Bronchial epithelial cell (primary cell): ENCODE measurements around the gene DEDD2. TPM values are rescaled to one million over a fixed set of nuclear protein-coding genes. Genes with fewer than 3 reads are reported as not detected.
A peak's percentile ranks its signal among the peaks of the same experiment; 100 is the strongest.

Experiments
- DNase-seq: peaks from one replicate; pipeline ENCODE4 v3.0.0-alpha.2; 2010; ENCODE audit warnings: low read depth
- FAIRE-seq: peaks from 2 replicates; lab custom pipeline; 2011; peaks lifted over from hg19 to GRCh38; lab: Jason Lieb, UNC
- H3K27me3 ChIP-seq: 2 replicates; pipeline ENCODE4 v1.5.1; 2011; ENCODE audit warnings: low read length; ENCODE audit not compliant: control insufficient read depth, insufficient read depth
- H3K36me3 ChIP-seq: 2 replicates; pipeline ENCODE4 v1.5.1; 2011; ENCODE audit warnings: low read length; ENCODE audit not compliant: control insufficient read depth, insufficient read depth
- H3K4me3 ChIP-seq: 2 replicates; pipeline ENCODE4 v1.5.1; 2011; ENCODE audit warnings: mild to moderate bottlenecking, low read depth, low read length, control low read depth
- CTCF ChIP-seq: IDR thresholded peaks from 2 replicates; pipeline ENCODE4 v1.5.1; 2011; ENCODE audit warnings: mild to moderate bottlenecking, moderate library complexity, low read length, control low read depth, inconsistent platforms; ENCODE audit not compliant: insufficient read depth, severe bottlenecking
- total RNA-seq: library from RNA; depleted of rRNA; stranded (reverse); fragments of >200 nt; gene quantifications from 2 replicates; pipeline ENCODE4 v1.2.1, GENCODE V29; 2014

Gene DEDD2
- total RNA-seq, 1 donor from 2014 or later: 28.7 TPM

DNA sequence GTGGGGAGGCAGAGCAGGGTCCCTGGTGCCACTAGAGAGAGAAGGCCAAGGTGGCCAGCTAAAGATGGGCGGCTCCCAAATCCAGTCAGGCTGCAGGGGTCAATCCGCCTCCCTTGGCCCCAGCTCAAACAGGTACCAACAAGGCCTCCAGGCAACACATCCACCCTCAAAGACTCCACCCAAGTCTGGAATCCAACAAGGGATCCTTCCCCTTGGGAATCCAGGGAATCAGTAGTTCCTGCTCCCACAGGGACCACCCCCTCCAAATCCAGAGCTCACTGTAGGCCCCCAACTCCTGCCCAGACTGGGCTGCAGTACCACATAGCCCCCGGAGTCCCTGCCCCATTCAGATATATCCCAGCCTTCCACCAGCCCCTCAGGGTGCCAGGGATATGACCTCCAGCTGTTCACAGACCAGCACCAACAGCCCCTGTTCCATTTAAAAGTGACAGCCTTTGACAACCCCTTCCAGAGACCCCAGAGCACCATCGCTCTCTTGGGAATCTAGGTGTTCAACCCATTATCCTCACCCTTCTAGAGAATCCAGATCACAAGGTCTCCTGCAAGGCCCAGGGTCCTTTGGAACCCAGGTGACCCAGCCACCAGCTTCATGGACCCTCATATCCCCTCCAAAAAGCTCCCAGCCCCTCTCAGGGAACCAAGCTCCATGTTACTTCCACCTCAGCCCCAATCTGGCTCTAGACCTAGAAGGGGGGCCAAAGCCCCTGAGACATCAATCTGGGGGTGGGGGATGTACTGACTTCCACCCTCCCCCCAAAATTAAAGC, 34.3 kb upstream of the DEDD2 start:
- H3K4me3 ChIP-seq: no peak overlapping the region
- no peaks in the 10 kb centered on the region for H3K27me3 ChIP-seq
- peaks cover 16% of the 10 kb centered on the region for H3K36me3 ChIP-seq
- FAIRE-seq (no peak), DNase-seq (no peak)
- no peak for TF ChIP-seq CTCF

DNA sequence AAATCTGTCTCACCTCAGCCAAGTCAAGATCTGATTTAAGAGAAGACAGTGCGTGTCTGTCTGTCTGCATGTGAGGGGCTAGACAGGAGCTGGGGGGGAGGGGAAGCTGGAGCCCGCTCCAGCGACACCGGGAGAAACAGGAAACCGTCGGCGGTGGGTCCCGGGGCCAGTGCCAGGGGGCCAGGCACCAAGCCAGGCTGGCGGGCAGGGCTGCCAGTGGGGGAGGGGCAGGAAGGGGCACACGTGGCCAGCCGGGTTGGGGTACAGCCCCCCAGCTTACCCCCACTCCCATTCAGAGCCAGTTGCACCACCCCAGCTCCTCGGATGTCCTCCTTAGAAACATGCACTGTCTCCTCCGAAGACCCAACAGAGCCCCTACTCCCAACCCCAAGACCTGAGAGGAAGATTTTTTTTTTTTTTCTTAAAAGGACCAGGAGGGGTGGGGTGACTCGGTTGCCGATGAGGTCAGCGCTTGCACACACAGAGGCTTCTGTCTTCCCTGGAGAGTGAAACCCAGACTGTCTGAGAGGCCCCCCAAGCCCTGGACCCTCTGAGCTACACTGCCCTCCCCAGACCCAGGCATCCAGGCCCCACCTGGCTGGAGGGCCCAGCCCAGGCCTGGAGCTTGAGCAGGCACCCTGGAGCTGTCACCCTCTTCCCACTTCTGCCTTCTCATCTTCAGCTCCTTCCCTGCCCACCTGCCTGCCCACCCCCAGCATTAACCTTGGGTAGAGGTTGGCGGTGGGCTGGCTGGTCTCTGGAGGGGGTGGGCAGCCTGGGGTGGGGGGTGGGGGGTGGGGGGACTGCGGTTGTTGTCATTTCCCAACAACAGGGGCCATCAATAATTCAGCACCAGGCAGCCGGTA, 33.4 kb upstream of the DEDD2 start:
- Histone ChIP-seq H3K36me3 (peaks cover 16% of the 10 kb centered on the region), H3K27me3 (no peaks in the 10 kb centered on the region), H3K4me3 (no peak overlapping the region)
- FAIRE-seq (no peak), DNase-seq (no peak)
- TF ChIP-seq CTCF: no peak

DNA sequence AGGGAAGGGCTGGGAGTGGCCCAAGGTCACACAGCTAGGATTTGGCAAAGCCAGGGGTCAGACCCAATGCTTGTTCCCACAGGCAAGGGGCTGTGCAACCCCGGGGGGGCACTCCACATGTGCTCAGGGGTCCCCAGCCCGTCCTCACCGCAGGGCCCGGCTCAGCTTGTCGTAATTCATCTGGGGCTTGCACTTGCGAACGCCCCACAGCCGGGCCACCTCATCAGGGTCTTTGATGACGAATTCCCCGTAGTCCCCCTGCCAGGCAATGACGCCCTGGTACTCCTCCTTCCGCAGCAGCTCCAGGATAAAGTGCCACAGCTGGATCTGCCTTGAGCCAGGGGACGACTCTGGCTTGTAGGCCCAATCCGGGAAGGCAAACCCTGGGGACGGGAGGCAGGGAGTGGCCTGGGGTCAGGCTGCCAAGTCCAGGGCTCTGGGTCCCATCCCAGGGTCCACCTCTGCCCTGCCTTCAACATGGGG, 32.7 kb upstream of the DEDD2 start:
- no peak overlapping the region for H3K4me3 ChIP-seq
- TF ChIP-seq CTCF: no peak

DNA sequence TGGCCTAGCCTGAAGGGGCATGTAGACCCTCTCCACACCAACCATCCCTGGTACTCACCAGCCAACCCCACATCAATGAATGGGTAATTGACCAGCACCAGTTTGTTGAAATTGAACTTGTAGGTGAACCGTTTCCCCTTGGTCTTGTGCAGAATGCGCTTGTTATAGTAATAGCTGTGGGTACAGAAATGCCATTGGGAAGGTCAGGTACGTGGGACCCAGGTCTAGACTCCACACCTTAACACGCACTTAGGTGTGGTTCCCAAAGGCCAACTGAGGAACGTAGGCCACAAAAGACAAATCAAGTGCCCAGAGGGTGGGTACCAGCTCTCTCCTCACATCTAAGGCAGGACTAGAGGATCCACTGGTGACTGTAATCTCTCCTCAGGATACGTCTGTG, 32.3 kb upstream of the DEDD2 start:
- Histone ChIP-seq H3K36me3 (peaks cover 16% of the 10 kb centered on the region), H3K4me3 (no peak overlapping the region), H3K27me3 (no peaks in the 10 kb centered on the region)
- FAIRE-seq: no peak
- no peak for TF ChIP-seq CTCF
- no peak for DNase-seq

More for the DNA sequence above, 32.7 kb upstream of the DEDD2 start:
- H3K36me3 ChIP-seq: peaks cover 16% of the 10 kb centered on the region
- FAIRE-seq: peak; percentile 13
- DNase-seq: no peak
- no peaks in the 10 kb centered on the region for H3K27me3 ChIP-seq

DNA sequence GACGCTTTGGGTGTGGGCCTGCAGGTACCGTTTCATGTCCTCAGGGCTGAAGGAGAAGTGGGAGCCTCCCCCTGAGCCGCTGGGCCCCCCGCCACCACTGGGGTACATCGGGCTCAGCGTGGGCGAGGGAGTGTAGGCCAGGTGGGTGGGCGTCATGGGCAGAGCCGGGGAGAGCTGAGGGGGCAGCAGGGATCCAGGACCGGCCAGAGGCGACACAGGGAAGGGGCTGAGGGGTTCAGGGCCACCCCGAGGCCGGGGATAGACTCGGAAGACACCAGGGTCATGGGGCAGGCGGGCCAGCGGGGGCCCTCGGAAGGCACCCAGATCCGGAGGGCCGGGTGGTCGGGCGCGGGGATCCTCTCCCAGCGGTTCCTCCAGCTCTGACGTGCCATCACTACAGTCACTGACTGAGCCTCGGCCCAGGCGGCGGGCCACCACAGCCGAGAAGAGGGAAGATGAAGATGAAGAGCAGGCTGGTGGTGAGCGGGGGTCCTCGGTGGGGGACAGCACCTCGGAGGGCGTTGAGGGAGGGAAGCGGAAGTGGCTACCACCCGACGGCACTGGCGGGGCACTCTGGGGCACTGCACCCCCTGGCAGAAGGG, 31.8 kb upstream of the DEDD2 start:
- Histone ChIP-seq H3K36me3 (peaks cover 16% of the 10 kb centered on the region), H3K27me3 (no peaks in the 10 kb centered on the region), H3K4me3 (no peak overlapping the region)
- DNase-seq: no peak
- no peak for FAIRE-seq
- no peak for TF ChIP-seq CTCF
